ENCODE results near the gene DCTD. TPM values are rescaled to one million over a fixed set of nuclear protein-coding genes. Genes with fewer than 3 reads are reported as not detected.

Gene DCTD
- total and polyA plus RNA-seq, 10 of the 15 experiments (the other 5 are each of a cell fraction or from before 2014, with no cell fraction given), result 37.8 to 137 (median 92.1) TPM

DNA sequence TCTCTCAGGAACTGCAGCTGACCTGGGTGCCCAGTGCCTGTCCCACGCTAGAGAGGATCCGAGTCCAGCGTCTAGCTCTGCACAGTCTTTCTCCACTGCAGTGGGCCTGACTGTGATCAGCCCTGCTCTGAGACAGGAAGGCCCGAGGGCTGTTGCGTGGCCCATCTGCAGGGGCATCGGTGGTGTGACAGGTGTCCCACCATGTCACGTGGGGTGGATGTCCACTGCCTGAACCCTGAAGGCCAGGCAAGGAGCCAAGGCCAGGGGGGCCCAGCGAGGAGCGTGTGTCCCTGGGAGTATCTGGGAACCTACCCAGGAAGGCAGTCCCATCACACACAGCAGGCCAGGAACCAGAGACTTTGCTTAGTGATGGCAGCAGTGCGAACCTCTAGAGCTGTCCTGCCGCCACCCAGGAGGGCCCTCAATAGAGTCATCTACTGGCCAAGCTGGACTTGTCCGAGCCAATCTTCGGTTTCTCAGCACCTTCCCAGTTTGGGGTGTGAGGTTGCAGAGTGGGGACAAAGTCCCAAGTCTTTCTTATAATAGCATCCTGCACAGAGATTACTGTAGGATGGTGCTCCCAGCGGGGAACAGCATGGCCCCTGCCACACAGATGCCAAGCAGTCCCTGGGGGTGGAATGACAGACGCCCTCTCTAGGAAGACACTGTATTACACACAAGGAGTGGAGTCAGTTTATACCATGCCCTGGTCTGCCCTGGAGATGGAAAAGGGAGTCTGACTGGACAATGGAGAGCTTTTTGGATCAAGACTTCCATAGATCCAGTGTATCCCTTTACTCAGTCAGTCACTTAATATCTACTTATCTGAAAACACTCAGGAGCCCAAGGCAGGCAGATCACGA, 38.3 kb downstream of the DCTD start:
- ATAC-seq (no peak), FAIRE-seq (no peak), DNase-seq (ENCODE audit: low read depth, low spot score) (no peak)
- POLR2A ChIA-PET, result no interaction called here
- no peak overlapping the region for H3K4me2 ChIP-seq (ENCODE audit: control insufficient read depth, insufficient read depth)
- no peak for TF ChIP-seq SUPT20H (IDR thresholded peaks at IDR 0.05; ENCODE audit: borderline replicate concordance, control insufficient read depth, low read depth, low read length)
- TF ChIP-seq, protein P1, sequence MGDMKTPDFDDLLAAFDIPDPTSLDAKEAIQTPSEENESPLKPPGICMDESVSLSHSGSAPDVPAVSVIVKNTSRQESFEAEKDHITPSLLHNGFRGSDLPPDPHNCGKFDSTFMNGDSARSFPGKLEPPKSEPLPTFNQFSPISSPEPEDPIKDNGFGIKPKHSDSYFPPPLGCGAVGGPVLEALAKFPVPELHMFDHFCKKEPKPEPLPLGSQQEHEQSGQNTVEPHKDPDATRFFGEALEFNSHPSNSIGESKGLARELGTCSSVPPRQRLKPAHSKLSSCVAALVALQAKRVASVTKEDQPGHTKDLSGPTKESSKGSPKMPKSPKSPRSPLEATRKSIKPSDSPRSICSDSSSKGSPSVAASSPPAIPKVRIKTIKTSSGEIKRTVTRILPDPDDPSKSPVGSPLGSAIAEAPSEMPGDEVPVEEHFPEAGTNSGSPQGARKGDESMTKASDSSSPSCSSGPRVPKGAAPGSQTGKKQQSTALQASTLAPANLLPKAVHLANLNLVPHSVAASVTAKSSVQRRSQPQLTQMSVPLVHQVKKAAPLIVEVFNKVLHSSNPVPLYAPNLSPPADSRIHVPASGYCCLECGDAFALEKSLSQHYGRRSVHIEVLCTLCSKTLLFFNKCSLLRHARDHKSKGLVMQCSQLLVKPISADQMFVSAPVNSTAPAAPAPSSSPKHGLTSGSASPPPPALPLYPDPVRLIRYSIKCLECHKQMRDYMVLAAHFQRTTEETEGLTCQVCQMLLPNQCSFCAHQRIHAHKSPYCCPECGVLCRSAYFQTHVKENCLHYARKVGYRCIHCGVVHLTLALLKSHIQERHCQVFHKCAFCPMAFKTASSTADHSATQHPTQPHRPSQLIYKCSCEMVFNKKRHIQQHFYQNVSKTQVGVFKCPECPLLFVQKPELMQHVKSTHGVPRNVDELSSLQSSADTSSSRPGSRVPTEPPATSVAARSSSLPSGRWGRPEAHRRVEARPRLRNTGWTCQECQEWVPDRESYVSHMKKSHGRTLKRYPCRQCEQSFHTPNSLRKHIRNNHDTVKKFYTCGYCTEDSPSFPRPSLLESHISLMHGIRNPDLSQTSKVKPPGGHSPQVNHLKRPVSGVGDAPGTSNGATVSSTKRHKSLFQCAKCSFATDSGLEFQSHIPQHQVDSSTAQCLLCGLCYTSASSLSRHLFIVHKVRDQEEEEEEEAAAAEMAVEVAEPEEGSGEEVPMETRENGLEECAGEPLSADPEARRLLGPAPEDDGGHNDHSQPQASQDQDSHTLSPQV (IDR thresholded peaks at IDR 0.05), result no peak
- CTCF ChIA-PET, result no interaction called here
- BruUV-seq (replicated peaks), result no TSS peak
- in situ Hi-C loops (cut with MboI), result no loop called here
- intact Hi-C loops (cut with micrococcal nuclease; ENCODE audit: unreplicated experiment), result no loop called here
- no peaks in the 10 kb centered on the region; the same call in 1 of the 2 replicates for H4K20me1 ChIP-seq (ENCODE audit: control insufficient read depth, insufficient read depth)
- 89% methylated on average over 15 of the region's 16 CpGs for WGBS (ENCODE audit: insufficient coverage, insufficient replicate concordance, low lambda C conversion rate, missing lambda C conversion rate)
- H3K9me3 ChIP-seq (replicated peaks; ENCODE audit: control insufficient read depth, insufficient read depth, low read length), result no peaks in the 10 kb centered on the region; the same call in 2 of the 3 replicates
- no peaks in the 10 kb centered on the region for H3K4me1 ChIP-seq (ENCODE audit: control insufficient read depth, insufficient read depth, low read length)
- no peak overlapping the region for H3K9ac ChIP-seq (ENCODE audit: control insufficient read depth, insufficient read depth, low read length)
- SMC1A ChIA-PET (ENCODE audit: uncharacterized antibody, unreplicated experiment), result no interaction called here
- H3K36me3 ChIP-seq (ENCODE audit: control insufficient read depth in 2 of 2, insufficient read depth in 2 of 2, low read length in 1 of 2), result peaks cover 2% of the 10 kb centered on the region in 2 experiments; a peak in 3 of 4 replicates
- H3K27ac ChIP-seq (ENCODE audit: control insufficient read depth, insufficient read depth), result no peak overlapping the region
- no peaks in the 10 kb centered on the region for H3K79me2 ChIP-seq (ENCODE audit: control insufficient read depth, insufficient read depth, low read length)
- no peak overlapping the region for H2AFZ ChIP-seq (ENCODE audit: control insufficient read depth, low read depth, low read length)
- no peak overlapping the region for H3K4me3 ChIP-seq
- RAD21 ChIA-PET (ENCODE audit: unreplicated experiment), result no interaction called here
- no peaks in the 10 kb centered on the region for H3K27me3 ChIP-seq (replicated peaks in 1 of 2; ENCODE audit: control insufficient read depth in 2 of 2, insufficient read depth in 2 of 2, low read length in 1 of 2)
